ENCODE data around the gene TSPO2.
A peak's percentile ranks its signal among the peaks of the same experiment; 100 is the strongest.
"Not testable (repeated sequence)": the region's sequence is repeated elsewhere in the genome, so short reads cannot be mapped to it uniquely, and the experiment has no call there.

Gene TSPO2, protein sequence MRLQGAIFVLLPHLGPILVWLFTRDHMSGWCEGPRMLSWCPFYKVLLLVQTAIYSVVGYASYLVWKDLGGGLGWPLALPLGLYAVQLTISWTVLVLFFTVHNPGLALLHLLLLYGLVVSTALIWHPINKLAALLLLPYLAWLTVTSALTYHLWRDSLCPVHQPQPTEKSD

GRCh38 chr6:41042226-41043055, at the start of gene TSPO2:
TSS of gene TSPO2 (plus strand) at chr6:41042467. CDS start at chr6:41042986, 519 bp downstream.
- Mint-ChIP-seq H3K36me3 (ENCODE audit: low read depth) (peaks cover 38% of the 10 kb centered on the region), H3K9me3 (no peaks in the 10 kb centered on the region), H3K4me3 (no peak within 1 kb of the TSS), H3K4me1 (ENCODE audit: low read depth) (peaks cover 15% of the 10 kb centered on the region), H3K27me3 (peaks cover 2% of the 10 kb centered on the region), H3K27ac (peak within 1 kb of the TSS; percentile 26)
- intact Hi-C loops (cut with micrococcal nuclease): no loop called here

DNA sequence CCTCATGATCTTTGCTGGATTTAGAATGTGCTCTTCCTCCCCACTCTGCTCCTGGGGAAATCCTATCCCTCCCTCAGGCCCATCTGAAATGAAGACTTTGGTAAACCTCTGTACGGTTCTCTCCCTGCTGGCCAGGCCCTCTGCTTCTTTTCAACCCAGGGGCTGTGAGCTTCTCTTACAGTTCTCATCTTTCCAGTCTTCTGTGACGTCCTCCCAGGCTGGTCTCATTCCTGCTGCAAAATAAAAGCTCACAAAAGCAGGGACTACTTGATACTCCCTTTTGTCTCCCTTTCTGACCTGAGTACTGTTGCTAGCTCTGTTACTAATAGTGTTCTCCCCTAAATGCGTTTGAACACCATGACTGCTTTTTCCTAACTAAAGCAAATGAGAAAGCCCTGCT, 49.5 kb upstream of the TSPO2 start:
- Mint-ChIP-seq H3K4me1 (ENCODE audit: low read depth) (no peaks in the 10 kb centered on the region), H3K27ac (no peak overlapping the region), H3K27me3 (peaks cover 34% of the 10 kb centered on the region), H3K36me3 (ENCODE audit: low read depth) (no peaks in the 10 kb centered on the region), H3K9me3 (no peaks in the 10 kb centered on the region), H3K4me3 (no peak overlapping the region)
- intact Hi-C loops (cut with micrococcal nuclease): no loop called here

DNA sequence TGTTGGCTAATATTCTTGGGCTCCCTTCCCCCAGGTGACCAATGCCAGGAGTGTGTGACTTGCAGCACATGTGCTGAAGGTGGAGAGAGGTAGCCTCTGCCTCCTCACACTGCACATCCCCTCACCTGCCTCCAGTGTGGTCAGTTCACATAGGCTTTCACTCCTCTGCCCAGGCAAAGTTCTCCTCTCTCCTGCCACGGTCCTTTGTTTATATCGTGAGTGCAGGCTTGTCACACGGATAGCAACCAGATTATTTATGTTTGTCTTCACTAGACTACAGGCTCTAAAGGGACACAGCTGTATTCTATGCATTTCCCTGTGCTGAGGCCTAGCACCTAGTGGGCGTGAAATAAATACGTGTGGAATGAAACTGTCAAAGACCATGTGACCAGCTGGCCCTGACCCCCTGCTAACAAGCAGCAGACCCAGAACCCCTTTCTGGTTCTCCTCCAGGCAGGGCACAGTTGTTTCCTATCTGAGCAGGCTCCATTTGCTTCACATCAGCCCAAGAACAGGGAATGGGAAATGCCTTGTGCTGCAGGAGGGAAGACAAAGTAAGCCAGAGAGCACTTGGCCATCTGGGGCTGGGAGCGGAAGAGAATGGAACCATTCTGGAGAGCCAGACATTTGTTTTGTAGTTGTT, 45.6 kb upstream of the TSPO2 start:
- H3K36me3 Mint-ChIP-seq (ENCODE audit: low read depth): no peaks in the 10 kb centered on the region
- intact Hi-C loops (cut with micrococcal nuclease): no loop called here
- H3K27ac Mint-ChIP-seq: no peak overlapping the region
- peaks cover 35% of the 10 kb centered on the region for H3K27me3 Mint-ChIP-seq
- H3K9me3 Mint-ChIP-seq: no peaks in the 10 kb centered on the region
- H3K4me3 Mint-ChIP-seq: no peak overlapping the region
- H3K4me1 Mint-ChIP-seq (ENCODE audit: low read depth): peaks cover 12% of the 10 kb centered on the region

- H3K27ac Mint-ChIP-seq: no peak overlapping the region
- H3K27me3 Mint-ChIP-seq: peaks cover 37% of the 10 kb centered on the region
- peaks cover 12% of the 10 kb centered on the region for H3K4me1 Mint-ChIP-seq (ENCODE audit: low read depth)
- H3K36me3 Mint-ChIP-seq (ENCODE audit: low read depth): no peaks in the 10 kb centered on the region
- intact Hi-C loops (cut with micrococcal nuclease): no loop called here
- H3K9me3 Mint-ChIP-seq: no peaks in the 10 kb centered on the region
- H3K4me3 Mint-ChIP-seq: no peak overlapping the region
Measured at GRCh38 chr6:40997234-40997957, 44.9 kb upstream of the TSPO2 start.

DNA sequence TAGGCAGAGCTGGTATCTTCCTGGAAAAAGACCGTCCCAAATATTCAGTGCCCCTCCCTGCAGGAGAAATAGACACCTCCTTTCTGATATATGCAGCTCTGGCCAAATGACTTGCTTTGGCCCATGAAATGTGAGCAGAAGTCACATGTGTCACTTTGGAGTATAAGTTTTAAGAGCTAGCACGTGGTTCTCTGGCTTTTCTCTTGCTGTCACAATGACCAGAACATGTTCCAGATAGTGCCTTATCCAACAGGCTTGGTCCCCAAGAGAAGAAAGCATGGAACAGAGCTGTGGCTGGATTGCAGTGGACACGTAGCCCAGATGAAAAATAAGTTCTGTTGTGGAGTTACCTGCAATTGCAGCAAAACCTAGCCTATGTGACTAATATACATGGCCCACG, 43.6 kb upstream of the TSPO2 start:
- H3K4me1 Mint-ChIP-seq (ENCODE audit: low read depth): peaks cover 12% of the 10 kb centered on the region
- no peak overlapping the region for H3K4me3 Mint-ChIP-seq
- intact Hi-C loops (cut with micrococcal nuclease): no loop called here
- H3K36me3 Mint-ChIP-seq (ENCODE audit: low read depth): no peaks in the 10 kb centered on the region
- peaks cover 44% of the 10 kb centered on the region for H3K27me3 Mint-ChIP-seq
- no peak overlapping the region for H3K27ac Mint-ChIP-seq
- H3K9me3 Mint-ChIP-seq: no peaks in the 10 kb centered on the region

DNA sequence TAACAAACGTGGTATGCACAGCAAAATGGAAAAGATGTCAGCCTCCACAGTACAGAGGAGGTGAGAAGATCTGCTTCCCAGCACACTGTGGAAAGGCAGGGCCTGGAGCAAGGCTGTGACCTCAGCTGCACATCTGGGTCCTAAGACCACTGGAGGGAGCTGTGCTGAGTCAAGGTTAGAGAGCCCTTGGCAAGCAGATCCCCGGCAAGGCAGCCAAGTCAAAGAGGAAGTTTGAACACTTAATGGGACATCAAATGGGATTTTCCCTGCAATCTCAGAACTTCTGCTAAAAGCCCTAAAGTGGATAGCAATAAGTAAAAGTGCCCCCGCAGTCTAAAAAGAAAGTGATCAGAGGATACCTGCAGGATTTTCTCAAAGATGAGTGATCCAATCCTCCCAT, 42.7 kb upstream of the TSPO2 start:
- intact Hi-C loops (cut with micrococcal nuclease): no loop called here
- Mint-ChIP-seq H3K36me3 (ENCODE audit: low read depth) (no peaks in the 10 kb centered on the region), H3K9me3 (no peaks in the 10 kb centered on the region), H3K27ac (peak overlapping the region; percentile 69), H3K4me1 (ENCODE audit: low read depth) (peaks cover 12% of the 10 kb centered on the region), H3K27me3 (peaks cover 49% of the 10 kb centered on the region), H3K4me3 (no peak overlapping the region)

- Mint-ChIP-seq H3K27ac (peak overlapping the region; percentile 69), H3K36me3 (ENCODE audit: low read depth) (no peaks in the 10 kb centered on the region), H3K9me3 (no peaks in the 10 kb centered on the region), H3K4me3 (no peak overlapping the region), H3K4me1 (ENCODE audit: low read depth) (peaks cover 12% of the 10 kb centered on the region), H3K27me3 (peaks cover 52% of the 10 kb centered on the region)
- intact Hi-C loops (cut with micrococcal nuclease): no loop called here
Measured at GRCh38 chr6:41000248-41000647, 42.0 kb upstream of the TSPO2 start.

GRCh38 chr6:41002168-41002567, 40.1 kb upstream of the TSPO2 start:
- intact Hi-C loops (cut with micrococcal nuclease): no loop called here
- H3K27me3 Mint-ChIP-seq: peaks cover 52% of the 10 kb centered on the region
- H3K27ac Mint-ChIP-seq: no peak overlapping the region
- no peaks in the 10 kb centered on the region for H3K9me3 Mint-ChIP-seq
- peaks cover 12% of the 10 kb centered on the region for H3K4me1 Mint-ChIP-seq (ENCODE audit: low read depth)
- no peaks in the 10 kb centered on the region for H3K36me3 Mint-ChIP-seq (ENCODE audit: low read depth)
- no peak overlapping the region for H3K4me3 Mint-ChIP-seq

- intact Hi-C loops (cut with micrococcal nuclease): loop anchor here (1.0 to 2.0 kb wide), 3 partner anchors 21 to 313 kb away; no protein-coding TSS in a partner anchor
- H3K27ac Mint-ChIP-seq; H3K4me3 Mint-ChIP-seq; H3K9me3 Mint-ChIP-seq; H3K4me1 Mint-ChIP-seq (ENCODE audit: low read depth); H3K36me3 Mint-ChIP-seq (ENCODE audit: low read depth): not testable (repeated sequence)
- peaks cover 44% of the 10 kb centered on the region for H3K27me3 Mint-ChIP-seq
Measured at GRCh38 chr6:41006217-41006616, 36.0 kb upstream of the TSPO2 start.

DNA sequence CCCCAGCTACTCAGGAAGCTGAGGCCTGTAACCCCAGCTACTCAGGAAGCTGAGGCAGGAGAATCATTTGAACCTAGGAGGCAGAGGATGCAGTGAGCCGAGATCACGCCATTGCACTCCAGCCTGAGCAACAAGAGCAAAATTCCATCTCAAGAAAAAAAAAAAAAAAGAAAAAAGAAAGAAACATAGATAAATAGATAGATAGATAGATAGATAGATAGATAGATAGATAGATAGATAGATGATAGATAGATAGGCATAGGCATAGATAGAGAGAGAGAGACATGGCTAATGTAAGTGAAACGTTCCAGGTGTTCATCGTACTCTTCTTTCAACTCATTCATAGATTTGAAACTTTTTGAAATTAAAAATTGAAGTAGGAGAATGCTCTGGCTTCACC, 35.3 kb upstream of the TSPO2 start:
- H3K27ac Mint-ChIP-seq; H3K9me3 Mint-ChIP-seq; H3K4me1 Mint-ChIP-seq (ENCODE audit: low read depth); H3K36me3 Mint-ChIP-seq (ENCODE audit: low read depth); H3K4me3 Mint-ChIP-seq: not testable (repeated sequence)
- peaks cover 38% of the 10 kb centered on the region for H3K27me3 Mint-ChIP-seq
- intact Hi-C loops (cut with micrococcal nuclease): loop anchor here (1.0 to 2.0 kb wide), 3 partner anchors 20 to 312 kb away; no protein-coding TSS in a partner anchor

DNA sequence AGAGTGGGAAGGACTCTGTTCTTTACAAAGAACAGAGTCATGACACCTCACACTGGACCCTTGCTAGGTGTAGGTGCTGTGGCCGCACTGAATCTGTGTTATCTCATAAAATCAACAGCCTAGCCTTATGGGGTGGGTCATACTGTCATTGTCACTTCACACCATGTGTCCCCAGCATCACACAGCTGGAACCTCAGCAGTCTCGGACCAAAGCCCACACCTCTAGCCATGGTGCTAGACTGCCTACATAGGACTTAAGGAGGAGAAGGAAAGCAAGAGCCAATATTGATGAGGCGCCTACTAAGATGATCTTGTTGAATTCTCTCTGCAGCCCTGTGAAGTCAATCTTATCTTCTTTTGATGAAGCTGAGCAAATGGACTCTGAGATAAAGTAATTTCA, 34.3 kb upstream of the TSPO2 start:
- Mint-ChIP-seq H3K36me3 (ENCODE audit: low read depth) (no peaks in the 10 kb centered on the region), H3K27me3 (peaks cover 27% of the 10 kb centered on the region), H3K27ac (no peak overlapping the region), H3K4me3 (no peak overlapping the region), H3K4me1 (ENCODE audit: low read depth) (peaks cover 5% of the 10 kb centered on the region), H3K9me3 (no peaks in the 10 kb centered on the region)
- intact Hi-C loops (cut with micrococcal nuclease): no loop called here

DNA sequence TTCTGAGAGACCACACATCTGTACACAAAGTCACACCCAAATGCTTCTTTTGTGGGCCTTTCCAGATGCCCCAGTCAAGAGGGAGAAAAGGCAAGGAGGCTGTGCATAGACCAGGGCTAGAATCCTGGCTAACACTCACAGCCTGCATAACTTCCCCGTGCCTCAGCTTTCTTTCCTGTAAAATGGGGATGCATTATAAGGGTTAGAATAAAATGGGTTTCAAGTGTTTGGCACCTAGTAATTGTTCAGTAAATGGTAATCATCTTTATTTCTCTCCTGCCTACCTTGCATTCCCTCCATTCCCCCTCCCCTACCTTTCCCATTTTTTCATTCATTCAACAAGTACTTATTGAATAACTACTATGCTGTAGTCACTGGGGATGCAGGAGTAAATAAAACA, 32.6 kb upstream of the TSPO2 start:
- Mint-ChIP-seq H3K9me3 (no peaks in the 10 kb centered on the region), H3K4me1 (ENCODE audit: low read depth) (peaks cover 6% of the 10 kb centered on the region), H3K27ac (no peak overlapping the region), H3K4me3 (no peak overlapping the region), H3K27me3 (peaks cover 12% of the 10 kb centered on the region), H3K36me3 (ENCODE audit: low read depth) (no peaks in the 10 kb centered on the region)
- intact Hi-C loops (cut with micrococcal nuclease): no loop called here

- intact Hi-C loops (cut with micrococcal nuclease): no loop called here
- Mint-ChIP-seq H3K4me1 (ENCODE audit: low read depth) (peaks cover 6% of the 10 kb centered on the region), H3K36me3 (ENCODE audit: low read depth) (no peaks in the 10 kb centered on the region), H3K27ac (no peak overlapping the region), H3K27me3 (peaks cover 4% of the 10 kb centered on the region), H3K4me3 (no peak overlapping the region), H3K9me3 (no peaks in the 10 kb centered on the region)
Measured at GRCh38 chr6:41011673-41012072, 30.6 kb upstream of the TSPO2 start.

Data from dendritic cell treated with granulocyte-macrophage colony-stimulating factor and Interleukin-4, amounts not matched to agents 40 ng/mL and 50 ng/mL, for 4 days (primary cell).